ENCODE data around the gene UNC13C. TPM values are rescaled to one million over a fixed set of nuclear protein-coding genes. Genes with fewer than 3 reads are reported as not detected.
A peak's percentile ranks its signal among the peaks of the same experiment; 100 is the strongest.
"Not testable (repeated sequence)": the region's sequence is repeated elsewhere in the genome, so short reads cannot be mapped to it uniquely, and the experiment has no call there.

The UNC13C gene
- 10 to 100 TPM in 1 of 4 donors, under 1 TPM in 1, not detected in 2; 0.21 to 16.8 TPM for total RNA-seq

- DNase-seq = peak in 1 of 2 donors; percentile 13
- Histone ChIP-seq H3K27me3 (peaks cover 0 to 19% of the 10 kb centered on the region in 2 donors), H3K9me3 (no peaks in the 10 kb centered on the region), H3K4me1 (no peaks in the 10 kb centered on the region), H3K27ac (no peak within 1 kb of the TSS), H3K36me3 (no peaks in the 10 kb centered on the region), H3K4me3 (peak within 1 kb of the TSS in 1 of 2 donors; percentile 16)
- intact Hi-C loops (cut with DNase I; ENCODE audit: low total_unique reads) = no loop called here
- TF ChIP-seq POLR2A (IDR thresholded peaks at IDR 0.05) = no peak
- no peak for TF ChIP-seq CTCF (IDR thresholded peaks at IDR 0.05)
Observed at GRCh38 chr15:53978253-53978906, at the start of gene UNC13C. Gene UNC13C (plus strand): TSS chr15:53978441. CDS start chr15:54012904, 34,463 bp downstream.

- intact Hi-C loops (cut with DNase I; ENCODE audit: low total_unique reads) = no loop called here
- no peak overlapping the region for H3K4me3 ChIP-seq
- H3K27me3 ChIP-seq = no peaks in the 10 kb centered on the region
- no peaks in the 10 kb centered on the region for H3K9me3 ChIP-seq
- DNase-seq = no peak
- TF ChIP-seq CTCF (IDR thresholded peaks at IDR 0.05) (no peak), POLR2A (IDR thresholded peaks at IDR 0.05) (no peak)
- H3K36me3 ChIP-seq = no peaks in the 10 kb centered on the region
- H3K27ac ChIP-seq = no peak overlapping the region
- H3K4me1 ChIP-seq = no peaks in the 10 kb centered on the region
Observed at GRCh38 chr15:53936137-53936536, 42.1 kb upstream of the UNC13C start.

- H3K27me3 ChIP-seq; H3K4me3 ChIP-seq; H3K9me3 ChIP-seq; DNase-seq; H3K27ac ChIP-seq; intact Hi-C loops (cut with DNase I; ENCODE audit: low total_unique reads); H3K36me3 ChIP-seq; H3K4me1 ChIP-seq: not testable (repeated sequence)
Observed at GRCh38 chr15:53937632-53938031, 40.6 kb upstream of the UNC13C start.

- Histone ChIP-seq H3K9me3 (no peaks in the 10 kb centered on the region), H3K4me3 (no peak overlapping the region), H3K27me3 (no peaks in the 10 kb centered on the region), H3K27ac (no peak overlapping the region), H3K36me3 (no peaks in the 10 kb centered on the region), H3K4me1 (no peaks in the 10 kb centered on the region)
- TF ChIP-seq CTCF (IDR thresholded peaks at IDR 0.05) (no peak), POLR2A (IDR thresholded peaks at IDR 0.05) (no peak)
- intact Hi-C loops (cut with DNase I; ENCODE audit: low total_unique reads) = no loop called here
- no peak for DNase-seq
Observed at GRCh38 chr15:53950572-53950971, 27.7 kb upstream of the UNC13C start.

GRCh38 chr15:53955396-53955795 is 22.8 kb upstream of the UNC13C start:
- H3K36me3 ChIP-seq = no peaks in the 10 kb centered on the region
- no peak for DNase-seq
- H3K4me3 ChIP-seq = no peak overlapping the region
- H3K9me3 ChIP-seq = no peaks in the 10 kb centered on the region
- TF ChIP-seq CTCF (IDR thresholded peaks at IDR 0.05) = no peak
- TF ChIP-seq POLR2A (IDR thresholded peaks at IDR 0.05) = no peak
- H3K4me1 ChIP-seq = no peaks in the 10 kb centered on the region
- H3K27ac ChIP-seq = no peak overlapping the region
- intact Hi-C loops (cut with DNase I; ENCODE audit: low total_unique reads) = no loop called here
- H3K27me3 ChIP-seq = no peaks in the 10 kb centered on the region
